Suppressor macrophage (primary cell): ENCODE results near the gene AGAP2.

Experiments
- DNase-seq, 4 experiments: peaks; one replicate each; pipeline ENCODE4 v3.0.0-alpha.2; 2020 to 2022

Gene AGAP2

GRCh38 chr12:57735952-57736740 lies 2.4 kb downstream of the AGAP2 start:
- DNase-seq = no peak

- DNase-seq = no peak
These were observed 3.2 kb downstream of the AGAP2 start for GRCh38 chr12:57735198-57735855.

- no peak for DNase-seq
These were observed 4.0 kb downstream of the AGAP2 start for GRCh38 chr12:57734591-57734990.

- DNase-seq = no peak
These were observed 4.6 kb downstream of the AGAP2 start for GRCh38 chr12:57733928-57734327.

GRCh38 chr12:57732726-57733593 lies 5.6 kb downstream of the AGAP2 start:
- no peak for DNase-seq

GRCh38 chr12:57732270-57732669 lies 6.3 kb downstream of the AGAP2 start:
- no peak for DNase-seq

GRCh38 chr12:57731411-57732080 lies 7.0 kb downstream of the AGAP2 start:
- DNase-seq = no peak

- no peak for DNase-seq
These were observed 8.0 kb downstream of the AGAP2 start for GRCh38 chr12:57730336-57731067.

GRCh38 chr12:57729321-57729844 lies 9.2 kb downstream of the AGAP2 start:
- DNase-seq = no peak

GRCh38 chr12:57727758-57728395 lies 10.7 kb downstream of the AGAP2 start:
- no peak for DNase-seq

- no peak for DNase-seq
These were observed 11.4 kb downstream of the AGAP2 start for GRCh38 chr12:57726884-57727757.

GRCh38 chr12:57726151-57726883 lies 12.2 kb downstream of the AGAP2 start:
- peak; percentile 14 to 47 (median 39) for DNase-seq

- DNase-seq = no peak
These were observed 12.7 kb downstream of the AGAP2 start for GRCh38 chr12:57725851-57726150.

GRCh38 chr12:57724936-57725740 lies 13.4 kb downstream of the AGAP2 start:
- no peak for DNase-seq

GRCh38 chr12:57724003-57724935 lies 14.3 kb downstream of the AGAP2 start:
- DNase-seq = no peak

- DNase-seq = no peak
These were observed 14.9 kb downstream of the AGAP2 start for GRCh38 chr12:57723630-57723962.
